Suprapubic skin (tissue), 4 donors: ENCODE data around the gene ESRRG.

ENCODE experiments used
- POLR2A ChIP-seq, 2 donors: fragments of 450-650 bp; IDR thresholded peaks; one replicate each; pipeline ENCODE4 v1.6.1; 2017; ENCODE audit warnings: antibody characterized with exemption in 2 of 2, mild to moderate bottlenecking in 2 of 2, moderate library complexity in 2 of 2
- POLR2AphosphoS5 ChIP-seq, 3 donors: sonication (generic); formaldehyde crosslinking; IDR thresholded peaks; one replicate each; pipeline ENCODE4 v1.6.1; 2017; ENCODE audit warnings: antibody characterized with exemption in 3 of 3

- TF ChIP-seq POLR2A (IDR thresholded peaks at IDR 0.05) (no peak), POLR2AphosphoS5 (IDR thresholded peaks at IDR 0.05) (no peak)
Measured at GRCh38 chr1:216765346-216766300, 42.4 kb upstream of the ESRRG start.
